Measurements from ENCODE around the gene DNAH11.
"Not testable (repeated sequence)": the region's sequence is repeated elsewhere in the genome, so short reads cannot be mapped to it uniquely, and the experiment has no call there.

The DNAH11 gene

DNA sequence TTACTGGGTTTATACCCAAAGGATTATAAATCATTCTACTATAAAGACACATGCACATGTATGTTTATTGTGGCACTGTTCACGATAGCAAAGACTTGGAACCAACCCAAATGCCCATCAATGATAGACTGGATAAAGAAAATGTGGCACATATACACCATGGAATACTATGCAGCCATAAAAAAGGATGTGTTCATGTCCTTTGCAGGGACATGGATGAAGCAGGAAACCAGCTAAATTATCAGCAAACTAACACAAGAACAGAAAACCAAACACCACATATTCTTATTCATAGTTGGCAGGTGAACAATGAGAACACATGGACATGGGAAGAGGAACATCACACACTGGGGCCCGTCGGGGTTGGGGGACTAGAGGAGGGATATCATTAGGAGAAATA lies 390.5 kb downstream of the DNAH11 start:
- peaks cover 54% of the 10 kb centered on the region for H3K4me1 Mint-ChIP-seq
- not testable (repeated sequence) for ATAC-seq, H3K27me3 Mint-ChIP-seq, H3K4me3 Mint-ChIP-seq, DNase-seq, H3K27ac Mint-ChIP-seq
- peaks cover 32% of the 10 kb centered on the region for H3K9me3 Mint-ChIP-seq
- peaks cover 72% of the 10 kb centered on the region for H3K36me3 Mint-ChIP-seq (ENCODE audit: low read depth)

DNA sequence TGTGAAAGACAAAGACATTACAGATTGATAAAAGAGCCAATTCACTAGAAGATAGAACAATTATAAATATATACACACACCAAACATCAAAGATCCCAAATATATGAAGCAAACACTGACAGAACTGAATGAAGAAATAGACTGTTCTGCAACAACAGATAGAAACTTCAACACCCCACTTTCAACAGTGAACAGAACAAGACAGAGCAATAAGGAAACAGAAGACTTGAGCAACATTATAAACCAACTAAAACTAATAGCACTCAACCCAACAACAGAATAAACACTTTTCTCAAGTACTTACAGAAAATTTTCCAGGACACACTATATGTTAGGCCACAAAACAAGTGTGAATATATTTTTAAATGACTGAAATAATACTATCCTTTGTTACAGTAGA lies 392.0 kb downstream of the DNAH11 start:
- no peak for ATAC-seq
- H3K36me3 Mint-ChIP-seq (ENCODE audit: low read depth): peaks cover 72% of the 10 kb centered on the region
- no peak for DNase-seq
- no peaks in the 10 kb centered on the region for H3K27me3 Mint-ChIP-seq
- H3K4me3 Mint-ChIP-seq: no peak overlapping the region
- peaks cover 30% of the 10 kb centered on the region for H3K9me3 Mint-ChIP-seq
- H3K4me1 Mint-ChIP-seq: peaks cover 55% of the 10 kb centered on the region
- H3K27ac Mint-ChIP-seq: no peak overlapping the region

DNA sequence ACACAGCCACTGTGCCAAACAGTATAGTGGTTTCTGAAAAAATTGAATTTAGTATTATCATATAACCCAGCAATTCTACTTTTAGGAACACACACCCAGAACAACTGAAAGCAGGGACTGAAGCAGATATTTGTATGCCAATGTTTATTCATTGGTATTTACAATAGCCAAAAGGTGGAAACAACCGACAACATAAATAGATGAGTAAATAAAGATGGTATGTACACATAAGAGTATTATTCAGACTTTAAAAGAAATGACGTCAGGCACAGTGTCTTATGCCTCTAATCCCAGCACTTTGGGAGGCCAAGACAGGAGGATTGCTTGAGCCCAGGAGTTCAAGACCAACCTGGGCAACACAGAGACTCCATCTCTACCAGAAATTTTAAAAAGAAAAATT lies 395.6 kb downstream of the DNAH11 start:
- DNase-seq (no peak), ATAC-seq (no peak)
- Mint-ChIP-seq H3K4me3 (peak overlapping the region; percentile 75), H3K36me3 (ENCODE audit: low read depth) (peaks cover 50% of the 10 kb centered on the region), H3K4me1 (peaks cover 86% of the 10 kb centered on the region), H3K27ac (peak overlapping the region; percentile 94), H3K27me3 (no peaks in the 10 kb centered on the region), H3K9me3 (peaks cover 24% of the 10 kb centered on the region)

DNA sequence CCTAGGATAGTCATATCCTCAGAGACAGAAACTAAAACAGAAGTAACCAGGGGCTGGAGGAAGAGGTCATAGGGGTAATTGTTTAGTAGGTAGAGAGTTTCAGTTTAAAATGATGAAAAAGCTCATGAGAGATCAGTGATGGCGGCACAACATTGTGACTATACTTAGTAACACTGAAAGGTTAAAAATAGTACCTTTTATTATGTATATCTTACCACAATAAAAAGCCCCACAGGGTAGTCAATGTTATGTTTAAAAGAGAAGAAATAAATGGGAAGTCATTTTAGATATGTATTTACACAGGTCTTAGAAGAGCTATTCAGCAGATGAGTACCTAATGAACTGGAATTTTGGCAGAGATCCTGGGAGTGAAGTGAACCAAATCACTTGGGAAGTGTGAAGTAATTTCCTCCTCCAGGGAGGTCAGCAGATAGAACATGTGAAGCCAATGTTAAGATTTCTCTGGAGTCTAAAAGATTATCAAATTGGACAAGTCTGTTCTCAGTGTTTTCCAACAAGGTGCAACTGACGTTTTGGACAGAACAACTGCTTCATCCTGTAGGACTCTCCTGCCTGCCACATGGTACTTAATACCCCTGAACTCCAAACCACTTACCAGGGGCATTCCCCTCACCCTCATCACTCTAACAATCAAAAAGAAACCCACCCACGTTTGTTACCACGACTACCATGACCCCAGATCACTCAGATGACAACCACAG lies 396.5 kb downstream of the DNAH11 start:
- peaks cover 49% of the 10 kb centered on the region for H3K36me3 Mint-ChIP-seq (ENCODE audit: low read depth)
- peak; percentile 90 for ATAC-seq
- H3K4me1 Mint-ChIP-seq: peaks cover 90% of the 10 kb centered on the region
- peak overlapping the region; percentile 75 for H3K4me3 Mint-ChIP-seq
- H3K27ac Mint-ChIP-seq: peak overlapping the region; percentile 94
- H3K9me3 Mint-ChIP-seq: peaks cover 22% of the 10 kb centered on the region
- peak; percentile 61 for DNase-seq
- no peaks in the 10 kb centered on the region for H3K27me3 Mint-ChIP-seq

DNA sequence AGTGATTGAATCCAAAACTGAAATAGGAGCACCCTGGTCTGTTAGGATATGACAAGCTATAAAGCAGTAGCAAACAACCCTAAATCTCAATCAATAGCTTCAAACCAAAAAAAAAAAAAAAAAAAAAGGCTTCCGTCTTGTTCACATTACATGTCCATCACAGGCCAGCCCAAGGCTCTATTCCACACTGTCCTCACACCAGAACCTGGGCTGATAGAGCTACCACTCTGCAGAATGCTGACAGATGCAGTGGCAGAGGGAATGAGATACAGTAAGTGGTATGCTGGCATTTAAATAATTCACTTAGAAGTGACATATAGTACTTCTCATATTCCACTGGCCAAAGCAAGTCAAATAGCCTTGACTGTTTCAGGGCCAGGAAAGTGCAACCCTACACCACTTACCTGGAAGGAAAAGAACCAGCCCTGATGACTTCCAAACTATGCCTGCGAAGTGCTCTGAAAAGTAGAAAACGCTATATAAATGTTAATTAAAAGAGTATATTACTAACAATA lies 397.1 kb downstream of the DNAH11 start:
- Mint-ChIP-seq H3K4me3 (peak overlapping the region; percentile 75), H3K4me1 (peaks cover 87% of the 10 kb centered on the region), H3K9me3 (peaks cover 22% of the 10 kb centered on the region), H3K27ac (peak overlapping the region; percentile 94), H3K36me3 (ENCODE audit: low read depth) (peaks cover 46% of the 10 kb centered on the region), H3K27me3 (no peaks in the 10 kb centered on the region)
- DNase-seq (no peak), ATAC-seq (peak; percentile 1)

DNA sequence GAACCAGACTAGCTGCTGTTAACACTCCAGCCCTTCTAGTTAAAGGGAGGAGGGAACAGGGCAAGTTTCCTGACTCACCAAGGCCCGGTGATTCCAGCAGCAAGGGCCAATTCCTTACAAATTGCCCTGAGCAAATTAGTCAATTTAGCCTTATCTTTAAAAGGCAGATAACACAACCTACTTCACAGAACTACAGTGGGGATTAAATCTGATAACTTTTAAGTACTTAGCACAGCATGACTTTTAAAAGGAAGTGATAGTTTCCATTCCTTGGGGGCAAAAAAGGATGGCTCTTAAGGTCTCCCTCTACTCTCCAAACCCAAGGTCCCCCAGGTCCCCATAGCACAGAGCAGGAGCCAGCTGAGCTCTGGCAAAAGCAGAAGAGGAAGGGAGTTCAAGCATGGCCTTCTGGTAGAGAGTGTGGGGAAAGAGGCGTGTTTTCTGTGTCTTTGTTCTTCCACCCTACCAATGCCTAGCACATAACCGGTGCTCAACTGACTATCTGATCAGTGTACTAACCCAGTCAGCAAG lies 398.8 kb downstream of the DNAH11 start:
- H3K4me3 Mint-ChIP-seq: peak overlapping the region; percentile 46
- H3K27ac Mint-ChIP-seq: peak overlapping the region; percentile 46
- H3K36me3 Mint-ChIP-seq (ENCODE audit: low read depth): peaks cover 35% of the 10 kb centered on the region
- no peaks in the 10 kb centered on the region for H3K27me3 Mint-ChIP-seq
- H3K9me3 Mint-ChIP-seq: peaks cover 11% of the 10 kb centered on the region
- peaks cover 81% of the 10 kb centered on the region for H3K4me1 Mint-ChIP-seq
- no peak for DNase-seq
- no peak for ATAC-seq

DNA sequence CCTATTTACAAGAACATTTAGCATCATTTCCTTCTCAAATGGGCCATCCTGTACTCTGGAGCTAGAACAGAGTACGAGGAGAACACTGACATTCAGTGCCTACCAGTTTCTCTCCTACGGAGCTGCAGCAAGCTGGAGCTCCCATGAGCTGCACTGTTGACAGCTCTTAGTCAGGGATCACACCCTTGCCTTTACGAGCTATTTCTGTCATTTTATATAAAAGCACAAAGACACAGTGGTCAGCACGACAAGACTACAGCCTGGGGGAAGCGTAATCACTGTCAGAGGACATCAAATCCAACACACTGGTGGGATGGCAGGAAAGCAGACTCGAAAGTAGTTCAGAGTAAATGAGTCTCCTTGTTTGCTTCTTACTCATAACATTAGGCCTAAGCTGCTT lies 400.1 kb downstream of the DNAH11 start:
- Mint-ChIP-seq H3K4me1 (peaks cover 84% of the 10 kb centered on the region), H3K27ac (no peak overlapping the region), H3K36me3 (ENCODE audit: low read depth) (peaks cover 25% of the 10 kb centered on the region), H3K27me3 (peaks cover 6% of the 10 kb centered on the region), H3K9me3 (peaks cover 3% of the 10 kb centered on the region), H3K4me3 (peak overlapping the region; percentile 89)
- ATAC-seq (no peak), DNase-seq (no peak)

DNA sequence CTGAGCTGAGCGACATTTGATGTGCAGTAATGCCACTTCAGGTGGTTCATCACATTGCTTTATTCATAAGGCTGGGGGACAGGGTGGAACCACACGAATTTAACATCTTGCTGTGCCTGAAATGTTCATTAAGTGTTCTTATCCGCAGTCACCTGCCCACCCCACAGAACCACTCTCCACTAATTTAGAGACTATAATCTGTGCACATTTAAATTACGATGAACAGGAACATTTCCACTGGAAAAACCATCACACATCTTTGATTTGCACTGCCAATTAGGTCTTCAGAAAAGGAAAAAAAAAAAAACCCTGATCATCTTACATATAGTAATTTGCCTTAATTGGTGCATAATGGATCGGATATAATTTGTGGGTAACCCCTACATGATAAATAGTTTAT lies 400.6 kb downstream of the DNAH11 start:
- H3K27me3 Mint-ChIP-seq: peaks cover 6% of the 10 kb centered on the region
- H3K9me3 Mint-ChIP-seq: no peaks in the 10 kb centered on the region
- H3K36me3 Mint-ChIP-seq (ENCODE audit: low read depth): peaks cover 20% of the 10 kb centered on the region
- no peak overlapping the region for H3K27ac Mint-ChIP-seq
- peaks cover 82% of the 10 kb centered on the region for H3K4me1 Mint-ChIP-seq
- H3K4me3 Mint-ChIP-seq: peak overlapping the region; percentile 89
- ATAC-seq (no peak), DNase-seq (no peak)

DNA sequence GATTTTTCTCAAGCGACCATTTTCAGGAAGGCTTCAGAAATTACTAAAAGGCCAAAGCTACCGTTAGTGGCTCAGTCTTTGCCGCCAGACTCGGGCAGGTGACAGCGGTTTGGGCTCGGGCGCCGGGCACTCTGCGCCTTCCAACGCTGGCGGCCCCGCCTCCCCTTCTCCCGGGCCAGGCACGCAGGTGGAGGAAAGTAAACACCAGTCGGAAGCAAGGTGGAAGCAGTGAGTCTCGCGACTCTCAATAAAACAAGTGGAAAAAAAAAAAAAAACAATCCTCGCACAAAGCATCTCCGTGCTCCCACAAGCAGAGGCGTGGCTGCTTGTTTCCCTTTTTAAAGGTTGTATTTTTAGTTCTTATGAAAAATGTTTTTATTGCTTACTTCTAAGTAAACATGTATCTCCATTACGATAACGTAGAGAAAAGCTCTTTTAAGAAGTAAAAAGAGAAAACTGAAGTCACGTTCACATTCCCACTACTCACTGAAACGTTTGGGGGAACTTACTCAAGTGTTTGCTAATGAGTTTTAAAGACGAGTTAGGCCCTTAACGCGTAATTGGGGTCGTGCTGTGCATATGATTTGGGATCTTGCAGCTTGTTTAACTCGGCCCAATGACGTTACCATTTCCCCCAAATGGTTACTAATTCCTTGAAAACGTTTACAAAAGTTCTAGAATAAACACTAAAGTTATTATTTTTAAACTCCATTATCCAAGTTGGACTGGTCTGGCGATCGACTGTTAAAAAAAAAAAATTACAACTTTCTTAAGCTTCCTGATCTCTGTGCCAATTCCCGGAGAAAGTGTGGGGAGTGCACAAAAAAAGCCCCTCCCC lies 402.0 kb downstream of the DNAH11 start:
- Mint-ChIP-seq H3K9me3 (no peaks in the 10 kb centered on the region), H3K27ac (peak overlapping the region; percentile 92), H3K27me3 (peaks cover 6% of the 10 kb centered on the region), H3K36me3 (ENCODE audit: low read depth) (peaks cover 11% of the 10 kb centered on the region), H3K4me3 (peak overlapping the region; percentile 89), H3K4me1 (peaks cover 70% of the 10 kb centered on the region)
- no peak for ATAC-seq
- DNase-seq: peak; percentile 61

DNA sequence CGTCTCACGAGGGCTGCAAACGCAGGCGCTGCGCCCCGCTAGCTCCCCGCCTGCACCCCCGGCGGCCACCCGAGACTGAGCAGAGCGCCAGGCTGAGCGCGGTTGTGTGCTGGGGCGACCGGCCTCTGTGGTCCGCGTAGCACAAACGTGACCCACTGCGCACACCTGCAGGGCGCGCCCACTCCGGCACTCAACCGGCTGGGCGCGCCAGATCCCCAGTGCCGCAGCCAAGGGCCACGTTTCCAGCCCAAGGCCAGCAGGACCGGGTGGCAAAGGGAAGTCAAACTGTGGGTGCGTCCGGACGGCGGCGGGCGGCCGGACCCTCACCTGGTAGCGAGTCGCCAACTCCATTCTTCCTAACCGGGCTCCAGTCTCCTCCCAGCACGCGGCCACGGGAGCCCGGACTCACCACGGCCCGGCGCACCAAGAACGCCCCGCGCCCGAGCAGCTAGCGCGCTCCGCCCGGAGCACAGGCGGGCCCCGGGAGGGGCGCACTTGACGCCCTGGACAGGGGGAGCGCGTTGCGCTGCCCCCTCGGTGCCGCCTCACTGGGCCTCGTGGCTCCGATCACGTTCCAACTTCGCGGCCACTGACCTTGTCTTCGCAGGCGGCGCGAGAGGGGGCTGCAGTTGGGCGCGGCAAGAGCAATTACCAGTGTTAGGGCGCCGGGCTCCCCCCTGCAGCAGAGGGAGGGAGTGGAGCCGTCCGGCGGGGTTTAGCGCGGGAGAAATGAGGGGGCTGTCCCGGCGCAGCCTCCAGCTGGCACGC lies 402.8 kb downstream of the DNAH11 start, which contains the start of gene CDCA7L:
Gene CDCA7L, minus strand, starts transcription at position 446 of the 768 bp plus-strand sequence. Its CDS starts 95 bp downstream, at position 351.
- peaks cover 6% of the 10 kb centered on the region for H3K27me3 Mint-ChIP-seq
- DNase-seq (peak; percentile 80), ATAC-seq (peak; percentile 87)
- H3K27ac Mint-ChIP-seq: peak within 1 kb of the TSS; percentile 92
- no peaks in the 10 kb centered on the region for H3K9me3 Mint-ChIP-seq
- H3K4me3 Mint-ChIP-seq: peak within 1 kb of the TSS; percentile 89
- peaks cover 62% of the 10 kb centered on the region for H3K4me1 Mint-ChIP-seq
- peaks cover 11% of the 10 kb centered on the region for H3K36me3 Mint-ChIP-seq (ENCODE audit: low read depth)

DNA sequence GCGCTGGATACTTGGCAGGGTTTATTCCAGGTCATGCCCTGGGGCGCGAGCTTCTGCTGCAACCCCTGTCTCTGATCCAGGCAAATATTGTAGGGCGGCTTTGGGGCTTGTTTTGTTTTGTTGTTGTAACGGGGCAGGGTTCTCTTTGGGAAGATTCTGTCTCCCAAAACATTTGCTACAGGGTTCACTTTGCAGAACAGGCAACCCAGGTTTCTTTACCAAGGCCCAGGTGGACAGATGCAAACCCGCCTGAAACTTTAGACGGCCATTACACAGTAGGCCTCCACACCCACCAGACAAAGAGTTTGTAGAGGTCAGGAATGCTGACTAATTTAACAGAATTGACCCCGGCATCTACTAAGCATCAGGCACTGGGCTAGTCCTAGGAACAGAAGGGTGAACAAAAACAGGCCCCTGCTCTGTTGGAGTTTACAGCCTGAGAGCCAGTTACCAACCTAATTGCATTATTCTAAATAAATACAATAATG lies 403.4 kb downstream of the DNAH11 start:
- Mint-ChIP-seq H3K4me1 (peaks cover 56% of the 10 kb centered on the region), H3K36me3 (ENCODE audit: low read depth) (peaks cover 9% of the 10 kb centered on the region), H3K4me3 (peak overlapping the region; percentile 89), H3K27ac (peak overlapping the region; percentile 92), H3K9me3 (no peaks in the 10 kb centered on the region), H3K27me3 (peaks cover 6% of the 10 kb centered on the region)
- ATAC-seq (no peak), DNase-seq (no peak)

DNA sequence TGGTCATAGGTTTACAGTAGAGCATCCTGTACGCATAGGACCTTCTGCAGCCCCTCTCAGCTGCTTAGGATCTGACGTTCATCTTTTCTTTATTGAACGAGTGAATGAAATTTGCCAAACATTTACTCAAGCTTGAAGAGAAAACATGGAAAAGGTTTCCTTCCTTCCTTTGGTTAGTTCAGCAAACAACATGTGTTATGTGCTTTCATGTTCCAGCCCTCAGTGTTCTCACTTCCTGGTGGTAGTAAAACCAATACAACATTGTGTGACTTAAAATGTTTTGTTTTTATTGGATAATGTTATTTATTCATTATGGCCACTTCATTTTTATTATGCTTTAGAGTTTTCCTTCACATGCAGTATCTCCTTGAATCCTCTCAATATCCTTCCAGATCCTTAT lies 404.2 kb downstream of the DNAH11 start:
- H3K27ac Mint-ChIP-seq: no peak overlapping the region
- H3K27me3 Mint-ChIP-seq: peaks cover 6% of the 10 kb centered on the region
- peaks cover 8% of the 10 kb centered on the region for H3K36me3 Mint-ChIP-seq (ENCODE audit: low read depth)
- DNase-seq (no peak), ATAC-seq (no peak)
- no peak overlapping the region for H3K4me3 Mint-ChIP-seq
- peaks cover 48% of the 10 kb centered on the region for H3K4me1 Mint-ChIP-seq
- no peaks in the 10 kb centered on the region for H3K9me3 Mint-ChIP-seq

DNA sequence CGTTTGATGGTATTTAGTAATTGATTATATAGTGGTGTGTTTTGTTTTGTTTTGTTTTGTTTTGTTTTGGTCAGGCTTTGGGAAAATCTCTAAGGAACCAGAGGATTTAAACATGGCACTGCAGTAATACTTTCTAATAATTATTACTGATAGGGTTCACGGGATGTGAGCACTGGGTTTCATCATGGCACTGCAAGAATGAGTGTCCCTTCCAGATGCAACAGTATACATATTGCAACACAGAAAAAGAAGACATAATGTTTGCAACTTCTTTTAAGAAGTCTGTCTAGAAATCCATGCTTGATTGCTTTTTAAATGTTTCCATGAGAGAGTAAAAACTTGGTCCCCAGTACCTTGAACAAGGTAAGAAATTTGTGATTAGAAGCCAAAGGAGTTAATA lies 405.1 kb downstream of the DNAH11 start:
- Mint-ChIP-seq H3K36me3 (ENCODE audit: low read depth) (peaks cover 8% of the 10 kb centered on the region), H3K4me1 (peaks cover 39% of the 10 kb centered on the region), H3K27me3 (peaks cover 6% of the 10 kb centered on the region), H3K27ac (no peak overlapping the region), H3K4me3 (no peak overlapping the region), H3K9me3 (no peaks in the 10 kb centered on the region)
- no peak for DNase-seq
- ATAC-seq: no peak

DNA sequence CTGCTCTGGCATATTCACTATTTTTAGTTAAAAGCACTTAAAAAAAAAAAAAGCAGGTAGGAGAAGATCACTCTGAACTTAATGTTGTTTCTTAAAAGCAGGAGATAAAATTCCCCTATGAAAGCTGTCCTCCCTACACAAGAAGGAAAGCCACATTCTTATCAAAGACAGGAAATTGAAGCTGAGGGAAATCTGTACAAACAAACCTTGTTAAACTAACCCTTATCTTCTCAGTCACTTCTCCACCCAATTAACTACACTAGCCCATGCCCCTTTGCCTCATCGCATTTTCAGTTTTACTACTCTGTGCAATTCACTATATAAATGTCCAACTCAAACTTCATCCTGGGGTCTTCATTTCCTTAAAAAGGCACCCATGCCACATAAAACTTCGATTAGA lies 405.5 kb downstream of the DNAH11 start:
- H3K9me3 Mint-ChIP-seq: no peaks in the 10 kb centered on the region
- ATAC-seq: no peak
- H3K27me3 Mint-ChIP-seq: peaks cover 6% of the 10 kb centered on the region
- H3K4me3 Mint-ChIP-seq: no peak overlapping the region
- peaks cover 35% of the 10 kb centered on the region for H3K4me1 Mint-ChIP-seq
- peaks cover 8% of the 10 kb centered on the region for H3K36me3 Mint-ChIP-seq (ENCODE audit: low read depth)
- no peak overlapping the region for H3K27ac Mint-ChIP-seq
- DNase-seq: no peak
